GM19193 (cell line): ENCODE measurements around the gene NR5A1.

ENCODE experiments used
- POLR2A ChIP-seq: IDR thresholded peaks from 4 replicates; pipeline ENCODE4 v1.6.1; 2011; ENCODE audit not compliant: insufficient read depth, insufficient read length; ENCODE audit errors: extremely low read depth

The NR5A1 gene

DNA sequence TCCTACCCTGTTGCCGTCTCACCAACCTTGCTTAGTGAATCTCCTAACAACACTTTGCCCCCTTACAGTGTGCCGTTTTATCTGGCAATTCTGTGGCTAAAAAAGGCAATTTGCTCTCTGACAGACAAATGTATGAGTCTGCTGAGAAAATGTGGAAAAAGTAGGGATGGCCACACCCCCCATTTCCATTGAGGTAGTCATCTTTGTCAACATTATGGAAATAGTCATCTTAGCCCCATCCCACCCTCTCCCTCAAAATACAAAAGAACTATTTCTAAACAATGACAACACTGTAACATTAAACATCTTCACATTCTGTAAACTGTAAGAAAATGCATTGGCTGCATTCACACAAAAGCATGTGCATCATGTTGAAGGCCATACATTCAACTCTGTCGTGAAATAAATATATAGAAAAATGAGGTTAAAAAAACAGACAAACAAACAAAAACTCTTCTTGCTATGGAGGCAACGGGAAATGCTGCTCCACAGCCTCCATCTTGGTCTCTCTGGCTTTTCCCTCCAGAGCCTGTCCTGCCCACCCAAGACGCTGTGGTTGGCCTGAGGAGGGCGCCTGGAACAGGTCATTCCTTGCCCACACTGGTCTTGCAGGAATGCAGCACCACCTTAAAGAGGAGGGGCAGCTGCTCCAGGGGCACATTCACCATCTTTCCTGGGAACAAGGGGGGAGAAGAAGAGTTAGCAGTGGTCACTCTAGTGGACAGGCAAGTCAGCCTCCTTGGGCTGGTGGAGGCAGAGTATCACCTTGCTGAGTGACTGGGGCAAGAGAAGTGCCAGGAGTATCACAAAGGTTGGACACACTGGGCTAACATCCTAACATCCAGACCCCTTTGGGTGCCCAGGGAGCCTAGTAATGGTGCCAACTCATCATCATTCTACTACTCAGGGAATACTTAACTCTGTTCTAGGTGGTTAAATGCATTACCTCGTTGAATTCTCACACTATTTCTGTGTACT is 15.2 kb upstream of the NR5A1 start:
- no peak for TF ChIP-seq POLR2A

DNA sequence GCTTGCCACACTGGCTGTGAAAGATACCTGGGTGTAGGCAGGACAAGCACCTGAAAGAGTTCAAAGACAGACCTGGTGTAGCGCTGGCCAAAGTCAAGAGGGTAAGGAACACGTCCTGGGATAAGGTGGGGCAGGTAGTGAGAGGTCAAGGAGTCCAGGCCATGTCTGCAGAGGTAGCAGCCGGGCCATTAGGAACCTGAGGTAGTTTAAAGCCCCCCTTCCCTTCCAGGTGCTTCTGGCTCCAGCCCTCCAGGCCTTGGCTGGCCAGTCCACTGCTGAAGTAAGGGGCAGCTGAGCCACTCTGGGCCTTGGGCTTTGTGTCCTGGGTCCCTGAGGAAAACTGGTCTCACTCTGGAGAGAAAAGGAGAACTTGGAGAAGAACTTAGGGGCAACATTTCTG is 13.9 kb upstream of the NR5A1 start:
- no peak for TF ChIP-seq POLR2A

DNA sequence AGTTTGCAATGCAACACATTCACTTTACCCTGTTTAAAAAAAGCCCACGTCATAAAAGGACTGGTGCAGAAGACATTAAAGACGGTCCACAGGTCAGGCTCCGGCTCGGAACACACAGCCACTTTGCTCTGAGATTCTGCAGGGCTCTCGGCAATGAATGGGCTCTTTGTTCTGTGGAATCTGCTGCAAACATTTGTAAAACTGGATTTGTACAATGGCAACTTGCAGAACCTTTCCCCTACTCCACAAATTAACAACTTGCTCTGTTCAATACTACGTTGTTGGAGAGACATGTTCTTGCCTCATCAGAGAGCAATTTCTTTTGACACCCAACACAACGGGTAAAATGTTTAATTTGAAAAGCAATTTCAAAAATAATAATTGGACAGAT is 13.0 kb upstream of the NR5A1 start:
- no peak for TF ChIP-seq POLR2A

DNA sequence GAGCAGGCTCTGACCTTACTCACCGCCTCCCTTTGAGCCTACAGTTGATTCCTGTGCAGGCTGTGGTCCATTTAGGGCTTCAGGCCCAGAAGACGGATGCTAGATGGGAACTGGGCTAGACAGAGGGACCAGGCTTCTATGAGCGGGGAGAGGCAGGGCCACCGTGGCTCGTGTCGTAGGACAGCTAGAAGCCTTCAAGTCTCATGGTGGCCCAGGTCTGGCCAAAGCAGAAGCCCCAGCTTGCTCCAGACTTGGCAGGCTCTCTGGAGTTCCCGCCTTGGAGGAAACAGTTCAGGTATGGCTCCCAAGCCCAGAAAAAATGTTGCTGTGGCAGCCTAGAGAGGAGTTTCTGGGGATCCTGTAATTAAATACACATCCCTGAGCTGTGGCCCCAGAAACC is 10.9 kb upstream of the NR5A1 start:
- TF ChIP-seq POLR2A: no peak

DNA sequence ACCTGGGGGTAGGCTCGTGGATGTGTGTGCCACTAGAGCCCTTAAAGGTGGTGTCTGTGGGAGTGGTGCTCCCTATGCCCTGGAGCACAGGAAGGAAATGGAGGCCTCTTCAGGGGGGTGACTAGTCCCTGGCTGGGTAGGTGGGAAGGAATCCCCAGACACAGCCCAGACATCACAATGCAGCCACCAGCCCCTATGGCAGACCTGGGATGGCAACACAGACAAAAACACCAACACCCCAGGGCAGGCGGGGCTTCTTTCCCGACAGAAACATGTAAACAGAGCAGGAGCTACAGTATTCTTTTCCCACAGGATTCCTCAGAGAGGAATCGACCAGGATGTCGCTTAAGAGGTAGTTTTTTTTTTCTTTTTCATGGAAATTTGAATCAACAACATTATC is 10.4 kb upstream of the NR5A1 start:
- TF ChIP-seq POLR2A: no peak

DNA sequence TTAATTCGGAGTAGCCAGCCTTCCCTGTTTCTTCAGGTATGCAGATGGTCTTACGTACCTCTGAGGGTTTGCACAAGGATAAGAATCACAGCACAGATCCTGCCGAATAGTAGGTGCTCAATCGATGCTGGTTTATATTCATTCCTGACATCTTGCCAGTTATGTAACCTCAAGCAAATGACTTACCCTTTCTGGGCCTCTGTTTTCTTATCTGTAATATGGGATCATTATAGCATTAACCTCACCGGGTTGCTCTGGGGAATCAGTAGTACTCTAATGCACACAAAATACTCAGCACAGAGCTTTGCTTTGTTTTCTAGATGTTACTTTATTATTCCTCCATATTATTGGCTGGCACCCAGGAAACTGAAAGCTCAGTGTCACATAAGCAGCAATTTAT is 7.7 kb upstream of the NR5A1 start:
- TF ChIP-seq POLR2A: no peak

DNA sequence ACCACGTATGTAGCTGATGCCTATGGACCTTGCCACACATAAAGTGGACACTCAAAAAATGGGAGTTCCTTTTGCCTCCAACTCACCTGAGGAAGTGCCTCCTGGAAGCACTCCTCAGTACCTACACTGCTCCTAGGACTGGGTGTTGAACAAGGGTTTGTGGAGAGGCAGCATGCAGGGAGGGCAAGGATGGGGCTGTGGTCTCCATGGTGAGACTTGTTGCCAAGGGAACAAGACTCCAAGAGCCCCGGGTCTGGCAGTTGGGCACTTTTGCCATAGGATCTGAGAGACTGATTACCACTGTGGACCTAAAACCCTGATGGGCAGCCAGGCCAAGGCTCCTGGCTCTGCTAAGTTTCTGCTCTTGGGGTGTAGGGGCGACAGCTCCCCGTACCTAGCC is 6.9 kb upstream of the NR5A1 start:
- TF ChIP-seq POLR2A: no peak

DNA sequence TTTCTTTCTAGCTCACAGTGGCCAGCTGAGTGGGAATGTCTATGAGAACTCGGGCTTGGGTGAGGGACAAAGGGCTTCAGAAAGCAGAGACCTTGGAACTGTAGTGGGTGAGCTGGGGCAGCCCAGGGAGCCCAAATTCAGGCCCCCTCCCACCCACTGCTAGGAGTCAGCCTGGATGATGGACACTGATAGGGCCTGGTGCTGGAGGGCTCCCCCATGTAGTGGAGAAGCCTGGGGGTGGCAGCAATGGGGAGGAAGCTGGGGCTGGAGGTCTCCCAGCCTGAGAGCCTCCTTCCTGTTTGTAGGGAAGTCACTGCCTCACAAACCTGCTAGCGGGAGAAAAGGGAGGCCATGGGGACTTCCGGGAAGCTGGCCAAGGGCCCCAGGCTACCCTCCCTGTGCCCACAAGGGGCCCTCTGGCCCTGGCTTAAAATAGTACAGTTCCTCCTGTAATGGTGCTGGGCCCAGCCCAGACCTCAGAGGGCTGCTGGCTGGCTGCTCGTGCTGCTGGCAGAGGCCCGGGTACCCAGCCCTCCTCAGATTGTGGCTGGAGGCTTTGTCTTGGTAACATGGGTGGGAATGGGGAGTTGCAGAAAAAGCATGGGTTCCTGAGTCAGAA is 6.3 kb upstream of the NR5A1 start:
- no peak for TF ChIP-seq POLR2A

DNA sequence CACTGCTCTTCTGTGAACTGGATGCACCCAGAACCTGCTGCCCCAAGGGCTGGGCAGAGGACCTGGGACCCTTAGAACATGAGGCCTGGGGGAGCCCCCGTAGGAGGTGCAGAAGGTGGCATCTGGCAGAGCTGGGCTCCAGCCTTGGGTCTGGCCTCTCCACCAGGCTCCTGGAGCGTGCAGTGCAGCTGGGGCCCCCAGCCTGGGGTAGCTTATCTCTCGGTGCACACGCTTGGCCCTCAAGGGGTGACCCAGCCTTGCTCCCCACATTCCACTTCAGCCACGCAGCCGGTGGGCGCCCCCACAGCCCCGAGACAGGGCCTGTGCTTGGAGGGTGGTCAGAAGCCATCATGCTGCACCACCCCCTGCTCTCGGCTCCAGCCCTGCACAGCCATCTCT is 5.6 kb upstream of the NR5A1 start:
- no peak for TF ChIP-seq POLR2A

DNA sequence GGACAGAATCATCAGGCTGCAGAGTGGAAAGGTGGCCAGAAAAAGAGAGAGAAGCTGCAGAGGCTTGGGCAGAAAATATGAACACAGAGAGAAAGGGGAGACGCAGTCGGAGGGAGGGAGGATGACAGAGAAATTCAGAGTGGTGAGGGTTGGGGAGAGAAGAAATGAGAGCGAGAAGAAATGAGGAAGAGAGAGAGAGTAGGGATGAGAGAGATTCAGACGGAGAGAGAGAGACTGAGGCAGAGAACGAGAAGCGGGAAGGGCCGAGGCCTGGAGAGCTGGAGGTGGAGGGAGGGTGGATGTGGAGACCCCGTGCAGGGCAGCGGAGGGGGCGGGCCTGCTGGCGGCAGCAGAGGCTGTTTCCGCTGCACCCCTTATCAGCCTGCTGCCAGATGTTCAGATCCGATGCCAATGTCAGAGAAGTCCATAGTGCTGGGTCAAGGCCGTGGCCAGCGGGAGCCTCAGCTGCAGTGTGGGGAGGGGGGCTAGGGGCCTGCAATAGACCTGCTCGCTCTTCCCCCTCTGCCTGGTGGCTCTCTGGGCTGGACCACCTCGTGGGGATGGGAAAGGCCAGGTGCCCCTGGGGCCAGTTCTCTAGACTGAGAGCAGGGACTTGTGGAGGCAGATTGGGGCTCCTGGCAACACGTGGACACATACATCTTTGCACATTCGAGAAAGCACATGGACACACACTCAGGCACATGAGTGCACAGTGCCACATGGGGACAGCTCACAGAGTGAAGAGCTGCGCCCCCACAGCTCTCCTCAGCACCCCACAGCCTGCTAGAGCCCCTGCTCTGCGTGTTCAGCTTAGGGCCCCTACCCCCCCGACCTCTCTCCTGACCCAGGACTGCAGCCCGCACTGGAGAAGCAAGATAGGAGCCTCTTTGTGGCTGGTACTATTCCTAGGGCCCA is 4.9 kb upstream of the NR5A1 start:
- TF ChIP-seq POLR2A: no peak

DNA sequence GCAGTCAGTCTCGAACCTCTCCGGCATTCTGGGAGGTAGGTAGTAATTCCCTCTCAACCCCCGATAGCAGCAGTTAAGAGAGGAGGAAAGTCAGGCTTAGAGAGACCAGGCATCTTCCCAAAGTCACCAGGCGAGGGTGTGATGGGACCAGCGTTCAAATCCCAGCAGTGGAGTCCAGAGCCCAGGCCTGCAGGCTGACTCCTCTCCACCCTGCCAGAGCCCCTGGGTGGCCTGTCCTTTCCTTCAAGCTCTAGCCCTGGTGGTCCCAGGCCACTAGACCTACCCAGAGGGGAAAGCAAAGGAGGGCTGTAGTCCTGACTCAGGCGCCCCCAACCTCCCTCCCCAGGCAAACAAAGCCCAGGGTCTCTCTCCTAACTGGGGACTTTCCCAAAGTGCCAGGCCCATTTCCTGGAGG is 4.2 kb upstream of the NR5A1 start:
- no peak for TF ChIP-seq POLR2A

DNA sequence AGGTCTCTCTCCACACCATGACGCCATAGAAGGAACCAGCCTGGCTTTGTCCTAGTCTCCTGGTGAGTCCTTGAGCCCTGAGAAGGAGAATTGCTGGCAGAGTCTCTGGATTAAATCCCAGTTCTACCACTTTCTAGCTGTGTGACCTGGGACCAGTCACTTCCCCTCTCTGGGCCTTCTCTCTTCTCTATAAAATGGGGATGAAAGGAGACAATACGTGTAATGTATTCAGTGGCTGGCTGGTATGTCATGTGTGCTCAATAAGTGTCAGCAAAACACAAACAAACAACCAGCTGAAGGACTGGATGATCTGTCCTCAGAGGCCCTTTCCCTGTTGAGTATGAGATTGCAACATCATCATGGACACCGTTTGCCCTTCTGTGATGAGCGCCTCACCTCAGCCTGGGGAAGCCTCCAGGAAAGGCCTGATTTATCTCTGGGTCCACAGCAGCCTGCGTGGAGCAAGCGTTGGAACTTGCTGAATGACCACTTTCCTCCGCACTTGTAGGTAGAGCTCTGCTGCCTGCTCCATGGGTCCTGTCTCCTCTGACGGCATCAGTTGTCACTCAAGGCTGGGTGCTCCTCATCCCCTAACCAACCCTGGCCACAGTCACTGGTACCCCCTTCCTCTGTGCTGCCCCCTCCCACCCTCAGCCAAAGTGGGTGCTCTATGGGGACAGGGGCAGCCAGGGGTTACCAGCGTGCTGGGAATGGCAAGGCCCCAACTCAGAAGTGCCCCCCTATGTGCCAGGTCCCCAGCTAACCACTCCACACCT is 3.6 kb upstream of the NR5A1 start:
- TF ChIP-seq POLR2A: no peak

DNA sequence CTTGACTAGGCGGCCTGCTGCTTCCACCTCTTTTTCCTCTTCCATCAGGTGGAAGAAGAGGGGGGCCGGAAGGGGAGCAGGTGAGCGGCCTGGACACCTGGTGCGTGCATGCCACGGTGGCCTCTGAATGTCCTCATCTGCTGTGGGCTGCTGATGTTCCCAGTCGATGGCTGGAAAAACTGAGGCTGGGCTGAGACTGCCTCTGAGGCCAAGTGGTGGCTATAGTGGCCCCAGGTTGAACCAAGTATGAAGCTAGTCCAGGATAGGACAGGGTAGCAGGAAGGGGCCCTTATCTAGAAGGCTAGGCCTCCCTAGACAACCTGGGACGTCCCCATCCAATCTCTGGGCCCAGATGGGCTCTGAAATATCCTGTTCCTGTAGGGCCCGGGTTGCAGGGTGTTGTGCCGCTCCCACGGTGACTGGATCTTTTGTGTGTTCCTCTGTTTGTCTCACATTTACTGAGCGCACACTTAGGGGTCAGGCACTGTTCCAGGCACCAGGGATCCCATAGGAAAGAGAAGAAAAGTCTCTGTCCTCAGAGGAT is 753 bp upstream of the NR5A1 start:
- TF ChIP-seq POLR2A: no peak

DNA sequence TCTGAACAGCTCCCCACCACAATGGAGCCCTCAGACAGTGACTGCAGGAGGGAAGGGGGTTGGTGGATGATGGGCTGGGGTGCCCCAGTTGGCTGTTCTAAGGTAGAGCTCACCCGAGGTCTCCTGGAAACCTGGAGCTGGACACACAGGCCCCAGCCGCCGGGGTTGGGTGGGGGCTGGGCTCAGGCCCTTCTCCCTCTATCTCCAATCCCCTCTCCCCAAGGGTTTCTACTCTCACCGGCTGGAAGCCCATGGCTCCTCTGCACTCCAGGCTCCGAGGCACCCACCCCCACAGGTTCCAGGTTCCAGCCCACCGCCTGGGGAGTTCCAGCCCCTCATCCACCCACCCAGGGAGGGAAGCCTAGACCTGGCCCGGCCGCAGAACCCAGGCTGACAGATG is 766 bp downstream of the NR5A1 start:
- TF ChIP-seq POLR2A: no peak
